Activated CD4-positive, alpha-beta T cell treated with anti-CD3 and anti-CD28 coated beads for 24 hours (primary cell): Measurements from ENCODE around the gene SUFU.

Experiments
- DNase-seq, 2 donors: peaks; one replicate each; pipeline ENCODE4 v3.0.0-alpha.2; 2020; ENCODE audit warnings: low read depth in 2 of 2

SUFU gene

DNA sequence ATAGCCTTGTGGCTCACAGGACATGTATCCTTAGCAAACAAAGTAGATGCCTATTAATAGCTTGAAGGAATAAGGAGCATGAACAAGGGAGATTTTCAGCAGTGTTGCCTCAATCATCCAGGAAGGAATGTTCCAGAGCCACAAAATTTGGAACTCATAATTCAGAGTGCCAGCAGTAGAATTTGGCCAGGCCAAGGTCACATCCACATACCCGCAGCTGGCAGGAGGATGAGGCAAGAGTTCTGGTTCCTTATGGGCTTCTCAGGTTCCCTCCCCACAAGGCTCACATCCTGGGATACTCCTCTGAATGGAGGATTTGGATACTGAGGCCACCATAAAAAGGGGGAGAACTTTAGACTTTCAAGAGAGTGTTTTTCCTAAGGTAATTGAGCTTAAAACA, 45.8 kb downstream of the SUFU start:
- DNase-seq = no peak

DNA sequence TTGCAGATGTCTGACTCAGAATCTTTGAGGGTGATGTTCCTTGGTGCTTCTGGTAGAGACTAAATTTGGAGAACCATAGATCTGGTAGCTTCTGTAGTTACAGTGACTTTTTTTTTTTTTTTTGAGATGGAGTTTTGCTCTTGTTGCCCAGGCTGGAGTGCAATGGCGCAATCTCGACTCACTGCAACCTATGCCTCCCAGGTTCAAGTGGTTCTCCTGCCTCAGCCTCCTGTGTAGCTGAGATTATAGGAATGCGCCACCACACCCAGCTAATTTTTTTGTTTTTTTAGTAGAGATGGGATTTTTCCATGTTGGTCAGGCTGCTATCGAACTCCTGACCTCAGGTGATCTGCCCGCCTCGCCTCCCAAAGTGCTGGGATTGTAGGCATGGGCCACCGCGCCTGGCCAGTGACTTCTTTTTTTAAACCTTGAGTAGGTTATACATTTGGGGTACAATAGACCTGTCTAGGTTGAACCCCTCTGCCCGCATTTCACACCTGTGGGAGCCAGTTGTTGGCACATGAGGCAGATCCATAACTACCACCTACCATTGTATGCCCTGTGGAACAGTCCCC, 47.0 kb downstream of the SUFU start:
- no peak for DNase-seq

DNA sequence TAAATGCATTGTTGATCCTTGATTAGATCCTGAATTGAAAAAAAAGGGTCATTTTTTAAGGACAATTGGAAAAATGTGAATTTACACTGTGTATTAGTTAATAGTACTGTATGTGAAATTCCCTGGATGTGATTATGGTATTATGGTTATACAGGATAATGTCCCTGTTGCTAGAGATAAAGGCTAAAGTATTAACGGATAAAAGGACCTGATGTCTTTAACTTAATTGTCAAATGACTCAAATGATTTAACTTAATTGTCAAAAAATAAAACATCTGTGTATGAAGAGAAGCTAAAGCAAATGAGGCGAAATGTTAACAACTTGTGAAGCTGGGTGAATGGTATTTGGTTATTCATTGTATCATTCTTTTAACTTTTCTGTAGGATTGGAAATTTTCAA, 48.8 kb downstream of the SUFU start:
- no peak for DNase-seq

DNA sequence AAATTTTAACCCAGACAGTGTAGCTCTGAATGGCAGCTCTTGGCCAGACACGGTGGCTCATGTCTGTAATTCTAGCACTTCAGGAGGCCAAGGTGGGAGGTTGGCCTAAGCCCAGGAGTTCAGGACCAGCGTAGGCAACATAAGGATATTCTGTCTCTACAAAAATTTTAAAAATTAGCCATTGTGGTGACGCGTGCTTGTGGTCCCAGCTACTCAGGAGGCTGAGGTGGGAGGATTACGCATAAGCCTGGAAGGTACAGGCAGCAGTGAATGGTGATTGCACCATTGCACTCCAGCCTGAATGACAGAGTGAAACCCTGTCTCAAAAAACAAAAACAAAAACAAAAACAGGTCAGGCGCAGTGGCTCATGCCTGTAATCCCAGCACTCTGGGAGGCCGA, 50.0 kb downstream of the SUFU start:
- DNase-seq = no peak

DNA sequence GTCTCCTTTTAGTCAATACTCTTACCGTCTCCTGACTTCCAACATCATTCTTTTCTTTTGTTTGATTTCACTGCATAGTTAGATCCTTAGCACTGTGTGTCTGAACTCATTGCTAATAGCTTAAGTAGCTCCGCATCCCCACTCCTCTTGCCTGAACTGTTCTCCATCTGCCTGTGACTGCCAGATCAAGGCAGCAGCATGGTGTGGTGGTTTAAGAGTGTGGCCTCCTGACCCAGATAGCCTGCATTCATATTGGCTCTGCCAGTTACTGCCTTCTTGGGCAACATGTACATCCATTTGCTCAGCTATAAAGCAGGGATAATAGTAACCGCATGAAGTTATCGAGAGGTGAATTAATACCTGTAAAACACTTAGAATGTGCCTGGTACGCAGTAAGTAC, 50.8 kb downstream of the SUFU start:
- no peak for DNase-seq

DNA sequence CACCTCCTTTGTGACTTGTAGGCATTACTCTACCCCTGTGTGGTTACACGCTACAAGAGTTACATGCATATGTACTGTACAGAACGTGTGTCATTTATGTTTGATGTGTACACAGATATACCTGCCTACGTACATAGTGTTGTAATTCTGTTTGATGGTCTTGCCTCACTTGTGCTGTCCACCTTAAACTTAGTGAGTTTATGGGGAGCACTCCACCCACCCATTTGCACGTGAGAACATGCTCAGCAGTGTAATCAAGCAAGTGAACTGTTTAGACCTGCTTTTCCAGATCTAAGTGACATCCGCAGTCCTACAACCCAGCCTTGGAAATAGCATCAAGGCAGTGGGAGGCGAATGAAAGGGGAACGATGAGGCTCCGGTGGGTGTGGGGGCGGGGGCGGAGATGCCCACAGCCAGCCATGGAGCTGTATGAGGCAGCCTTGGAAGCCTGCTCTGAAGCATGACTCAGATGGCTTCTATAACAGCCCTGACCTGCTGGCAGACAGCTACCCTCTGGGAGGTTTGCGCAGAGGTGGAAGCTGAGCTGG, 52.1 kb downstream of the SUFU start:
- DNase-seq = no peak

DNA sequence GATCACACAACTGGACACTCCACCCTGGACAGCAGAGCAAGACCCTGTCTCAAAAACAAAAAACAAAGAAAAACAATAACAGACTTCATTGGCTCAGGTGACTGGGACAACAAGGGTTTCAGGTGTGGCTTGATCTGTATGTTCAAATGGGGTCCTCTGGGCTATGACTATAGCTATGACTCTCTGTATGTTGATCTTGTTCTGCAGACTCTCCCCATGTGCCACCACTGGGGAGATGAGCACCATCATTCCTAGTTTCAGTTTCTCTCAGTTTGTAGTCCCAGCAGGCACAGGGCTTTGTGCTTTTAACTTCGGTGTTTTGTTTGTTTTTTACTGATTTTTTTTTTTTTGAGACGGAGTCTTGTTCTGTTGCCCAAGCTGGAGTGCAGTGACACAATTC, 53.8 kb downstream of the SUFU start:
- DNase-seq = no peak

DNA sequence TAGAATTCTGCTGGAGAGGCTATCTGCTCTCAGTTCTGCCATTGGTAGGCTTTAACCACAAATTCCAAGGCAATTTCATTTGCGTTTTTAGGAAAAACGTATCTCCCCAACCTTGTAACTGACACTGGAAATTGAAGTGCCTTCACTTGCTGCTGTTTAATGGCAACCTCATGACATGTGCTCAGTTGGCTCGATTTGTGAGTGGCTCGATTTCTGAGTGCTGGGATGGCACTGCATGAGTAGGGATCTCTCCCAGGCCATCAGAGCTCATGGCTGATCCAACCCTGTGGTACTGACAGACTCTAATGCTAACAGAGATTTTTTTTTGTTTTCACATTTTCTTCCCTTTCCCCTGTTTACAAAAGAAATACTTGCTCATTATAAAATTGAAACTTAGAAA, 56.0 kb downstream of the SUFU start:
- no peak for DNase-seq

DNA sequence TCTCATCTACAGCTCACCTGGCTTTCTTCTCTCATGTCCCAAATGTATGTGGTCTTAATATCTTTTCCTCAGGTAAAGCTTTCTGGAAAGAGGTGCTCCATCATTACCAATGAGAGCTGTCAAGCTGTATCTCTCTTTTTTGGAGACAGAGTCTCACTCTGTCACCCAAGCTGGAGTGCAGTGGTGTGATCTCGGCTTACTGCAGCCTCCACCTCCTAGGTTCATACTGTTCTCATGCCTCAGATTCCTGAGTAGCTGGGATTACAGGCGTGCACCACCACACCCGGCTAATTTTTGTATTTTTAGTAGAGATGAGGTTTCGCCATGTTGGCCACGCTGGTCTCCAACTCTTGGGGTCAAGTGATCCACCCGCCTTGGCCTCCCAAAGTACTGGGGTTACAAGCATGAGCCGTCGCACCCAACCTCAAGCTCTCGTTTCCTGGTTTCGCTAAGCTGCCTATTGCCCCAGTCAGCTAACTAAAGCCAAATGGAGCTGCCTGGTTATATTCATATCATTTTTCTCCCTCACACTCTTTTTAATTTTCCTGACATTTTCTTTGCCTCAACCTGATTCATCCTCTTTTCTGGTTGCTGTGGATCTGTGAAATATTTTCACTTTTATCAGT, 60.5 kb downstream of the SUFU start:
- DNase-seq = no peak

DNA sequence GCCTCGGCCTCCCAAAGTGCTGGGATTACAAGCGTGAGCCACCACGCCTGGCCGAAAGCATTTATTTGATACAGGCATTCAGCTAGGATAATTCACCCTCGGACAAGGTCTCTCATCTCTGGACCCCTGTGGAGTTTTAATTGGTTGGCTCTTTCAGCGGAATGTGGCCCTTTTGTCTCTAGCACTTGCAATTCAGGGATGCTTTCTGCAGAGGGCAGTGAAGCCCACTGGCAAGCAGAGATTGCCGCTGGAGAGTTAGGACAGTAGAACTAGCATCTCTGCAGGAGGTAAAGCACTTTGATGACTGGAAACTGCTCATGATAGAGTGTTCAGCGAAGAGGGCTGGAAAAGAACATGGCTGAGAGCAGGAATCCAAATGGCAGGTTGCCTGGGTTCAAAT, 62.0 kb downstream of the SUFU start:
- DNase-seq = no peak

DNA sequence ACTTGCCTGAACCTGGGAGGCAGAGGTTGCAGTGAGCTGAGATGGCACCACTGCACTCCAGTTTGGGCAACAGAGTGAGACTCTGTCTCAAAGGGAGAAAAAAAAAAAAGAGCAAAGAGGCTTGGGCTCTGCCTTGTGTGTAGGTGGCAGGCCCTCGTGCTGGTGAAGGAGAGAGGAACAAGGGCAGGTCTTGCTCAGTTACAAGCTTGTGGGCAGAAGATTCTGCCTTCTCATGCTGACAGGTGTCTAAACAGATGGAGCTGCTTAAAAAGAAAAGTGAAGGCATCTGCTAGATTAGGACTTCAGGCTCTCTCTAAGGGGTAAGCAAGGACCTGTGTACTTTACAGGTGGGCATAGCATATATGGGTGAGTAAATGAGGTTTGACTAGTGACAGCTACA, 75.0 kb downstream of the SUFU start:
- no peak for DNase-seq

DNA sequence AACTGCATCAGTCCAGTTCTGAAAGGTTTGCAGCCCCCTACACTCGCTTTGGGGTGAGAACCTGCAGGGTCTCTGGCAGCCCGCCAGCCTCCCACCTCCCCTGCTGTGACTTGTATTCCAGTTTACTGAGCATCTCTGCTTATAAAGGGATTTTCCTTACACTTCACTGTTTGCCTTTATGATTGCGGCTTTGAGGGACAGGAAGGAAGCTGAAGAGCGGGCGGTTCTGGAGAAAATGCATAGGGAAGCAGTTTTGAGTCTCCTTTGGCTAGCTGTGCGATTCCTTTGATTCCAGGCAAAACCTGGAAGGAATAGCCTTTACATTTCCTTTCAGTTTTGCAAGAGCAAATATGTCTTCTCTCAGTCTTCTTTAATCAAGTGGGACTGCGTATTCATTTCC, 75.6 kb downstream of the SUFU start:
- no peak for DNase-seq

DNA sequence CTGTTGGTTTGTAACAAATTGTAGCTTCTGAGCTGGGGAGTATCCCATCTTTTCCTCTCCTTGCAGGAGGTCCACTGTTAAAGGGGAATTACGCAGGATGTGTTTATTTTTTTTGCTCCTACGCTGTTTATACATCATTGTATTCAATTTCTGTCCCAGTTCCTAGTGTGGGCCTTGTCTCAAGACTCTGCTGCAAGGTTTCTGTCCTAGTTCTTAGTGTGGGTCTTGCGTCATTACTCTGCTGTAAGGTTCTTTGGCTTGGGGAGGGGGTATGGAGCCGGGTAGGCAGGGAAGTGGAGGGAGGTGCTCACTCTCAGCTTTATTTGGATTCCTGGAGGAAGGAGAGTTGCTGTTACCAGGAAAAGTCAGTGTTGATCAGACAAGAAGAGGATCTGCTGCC, 76.5 kb downstream of the SUFU start:
- no peak for DNase-seq

DNA sequence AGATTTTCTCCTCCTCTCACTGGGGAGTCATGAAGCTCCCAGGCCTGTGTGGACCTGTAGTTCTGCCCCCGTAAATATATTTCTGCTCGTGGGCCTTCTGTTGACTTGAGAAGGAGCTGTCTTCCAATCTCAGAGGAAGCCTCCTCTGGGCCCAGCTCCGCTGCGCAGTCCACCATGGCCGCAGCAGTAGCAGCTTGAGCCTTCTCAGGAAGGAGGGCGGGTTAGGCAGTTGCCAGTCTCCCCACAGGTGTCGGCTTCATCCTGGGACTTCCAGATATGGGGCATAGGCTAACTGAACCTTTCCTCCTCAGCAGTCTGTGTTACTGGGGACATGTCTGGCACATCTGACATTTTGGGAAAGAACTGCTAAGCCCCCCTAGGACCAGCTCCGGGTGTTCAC, 77.6 kb downstream of the SUFU start:
- DNase-seq = no peak

DNA sequence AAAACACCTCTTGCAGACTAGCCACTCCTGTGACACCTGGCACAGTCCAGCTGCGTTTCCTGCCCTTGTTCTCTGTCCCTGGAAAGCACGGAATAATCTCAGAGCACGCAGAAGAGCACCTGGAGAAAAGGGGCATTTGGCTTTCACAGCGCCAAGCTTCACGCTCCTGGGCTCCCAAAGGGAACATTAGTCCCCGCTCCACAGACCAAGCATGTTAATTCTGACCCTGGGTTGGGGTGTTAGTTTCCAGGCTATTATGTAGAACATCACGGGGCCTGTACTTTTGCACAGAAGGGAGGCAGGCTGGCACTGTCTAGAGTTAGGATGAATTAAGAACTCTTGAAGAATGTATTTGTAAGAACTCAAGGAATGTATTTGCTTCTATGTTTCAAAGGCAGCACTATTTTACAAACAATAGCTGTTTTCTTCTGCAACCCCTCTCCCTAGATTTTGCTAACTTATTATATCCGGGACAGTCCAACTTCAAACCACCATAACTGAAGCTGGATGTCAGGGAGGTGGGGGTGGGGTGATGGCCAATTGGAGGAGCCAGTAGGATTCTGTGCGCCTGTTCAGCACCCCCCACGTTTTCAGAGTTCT, 78.3 kb downstream of the SUFU start:
- DNase-seq = no peak

DNA sequence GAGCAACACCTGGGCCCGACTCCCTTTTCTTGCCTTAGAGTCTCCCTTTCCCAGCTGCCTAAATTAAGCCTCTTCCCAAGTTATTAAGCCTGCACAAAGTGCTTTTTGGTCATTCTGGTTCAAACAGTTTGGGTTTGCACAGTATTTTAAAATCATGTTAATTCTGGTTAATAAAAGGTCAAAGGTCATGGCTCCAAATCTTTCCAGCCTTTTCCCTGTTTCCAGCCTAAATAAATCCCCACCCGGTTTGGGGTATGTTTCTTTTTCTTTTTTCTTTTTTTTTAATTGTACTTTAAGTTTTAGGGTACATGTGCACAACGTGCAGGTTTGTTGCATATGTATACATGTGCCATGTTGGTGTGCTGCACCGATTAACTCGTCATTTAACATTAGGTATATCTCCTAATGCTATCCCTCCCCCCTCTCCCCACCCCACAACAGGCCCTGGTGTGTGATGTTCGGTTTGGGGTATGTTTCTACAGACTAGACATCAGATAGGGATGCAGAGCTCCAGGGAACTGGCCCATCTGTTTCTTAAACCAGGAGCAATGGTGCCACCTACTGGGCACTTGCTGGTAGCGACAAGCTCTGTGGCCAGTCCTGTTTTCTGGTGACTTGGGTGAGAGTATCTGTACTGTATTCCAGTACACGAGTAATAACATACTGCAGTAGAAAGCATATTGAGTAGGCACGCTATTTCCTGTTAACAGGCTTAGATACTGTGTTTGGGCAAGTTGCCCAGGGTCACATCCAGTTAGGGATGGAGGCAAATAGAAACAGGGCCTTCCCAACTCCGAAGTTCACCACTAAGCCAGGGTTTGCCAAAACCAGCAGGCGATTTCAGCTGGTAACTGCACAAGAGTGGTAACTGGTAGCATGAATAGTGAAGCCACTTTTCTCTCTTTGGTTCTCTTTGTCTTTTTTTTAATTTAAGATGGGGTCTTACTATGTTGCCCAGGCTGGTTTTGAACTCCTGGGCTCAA, 80.0 kb downstream of the SUFU start:
- peak; percentile 71 to 78 for DNase-seq

DNA sequence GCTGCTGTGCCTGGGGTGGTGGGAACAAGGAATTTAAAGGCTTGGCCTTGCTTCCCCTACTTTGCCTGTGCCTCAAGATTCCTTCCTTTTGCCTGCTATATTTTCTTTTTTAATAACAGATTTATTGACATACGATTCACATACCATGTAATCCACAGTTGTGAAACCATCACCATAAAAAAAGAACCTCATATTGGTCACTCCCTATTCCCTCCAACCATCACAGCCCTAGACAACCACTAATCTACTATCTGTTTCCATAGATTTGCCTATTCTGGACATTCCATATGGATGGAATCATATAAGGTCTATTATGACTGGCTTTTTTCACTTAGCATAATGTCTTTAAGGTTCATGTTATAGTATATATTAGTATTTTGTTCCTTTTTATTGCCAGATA, 81.3 kb downstream of the SUFU start:
- DNase-seq = no peak

DNA sequence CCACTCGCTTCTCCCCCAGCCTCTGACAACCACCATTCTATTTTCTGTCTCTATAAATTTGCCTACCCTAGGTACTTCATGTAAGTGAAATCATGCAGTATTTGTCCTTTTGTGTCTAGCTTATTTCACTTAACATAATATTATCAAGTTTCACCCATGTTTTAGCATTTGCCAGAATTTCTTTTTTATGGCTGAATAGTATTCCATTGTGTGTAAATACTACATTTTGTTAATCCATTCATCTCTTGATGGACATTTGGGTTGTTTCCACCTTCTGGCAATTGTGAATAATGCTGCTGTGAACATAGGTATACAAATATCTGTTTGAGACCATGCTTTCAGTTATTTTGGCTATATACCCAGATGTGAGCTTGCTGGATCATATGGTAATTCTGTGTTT, 83.1 kb downstream of the SUFU start:
- DNase-seq = no peak

DNA sequence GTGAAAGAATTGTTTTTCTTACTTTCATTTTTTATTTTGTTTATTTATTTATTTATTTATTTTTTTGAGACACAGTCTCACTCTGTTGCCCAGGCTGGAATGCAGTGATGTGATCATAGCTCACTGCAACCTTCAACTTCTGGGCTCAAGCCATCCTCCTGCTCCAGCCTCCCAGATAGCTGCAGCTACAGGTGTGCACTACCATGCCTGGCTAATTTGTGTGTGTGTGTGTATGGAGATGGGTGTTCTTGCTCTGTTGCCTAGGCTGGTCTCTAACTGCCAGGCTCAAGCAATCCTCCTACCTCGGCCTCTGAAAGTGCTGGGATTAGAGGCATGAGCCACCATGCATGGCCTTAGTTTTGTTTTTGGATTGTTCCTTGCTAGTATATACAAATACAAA, 85.1 kb downstream of the SUFU start:
- DNase-seq = no peak

DNA sequence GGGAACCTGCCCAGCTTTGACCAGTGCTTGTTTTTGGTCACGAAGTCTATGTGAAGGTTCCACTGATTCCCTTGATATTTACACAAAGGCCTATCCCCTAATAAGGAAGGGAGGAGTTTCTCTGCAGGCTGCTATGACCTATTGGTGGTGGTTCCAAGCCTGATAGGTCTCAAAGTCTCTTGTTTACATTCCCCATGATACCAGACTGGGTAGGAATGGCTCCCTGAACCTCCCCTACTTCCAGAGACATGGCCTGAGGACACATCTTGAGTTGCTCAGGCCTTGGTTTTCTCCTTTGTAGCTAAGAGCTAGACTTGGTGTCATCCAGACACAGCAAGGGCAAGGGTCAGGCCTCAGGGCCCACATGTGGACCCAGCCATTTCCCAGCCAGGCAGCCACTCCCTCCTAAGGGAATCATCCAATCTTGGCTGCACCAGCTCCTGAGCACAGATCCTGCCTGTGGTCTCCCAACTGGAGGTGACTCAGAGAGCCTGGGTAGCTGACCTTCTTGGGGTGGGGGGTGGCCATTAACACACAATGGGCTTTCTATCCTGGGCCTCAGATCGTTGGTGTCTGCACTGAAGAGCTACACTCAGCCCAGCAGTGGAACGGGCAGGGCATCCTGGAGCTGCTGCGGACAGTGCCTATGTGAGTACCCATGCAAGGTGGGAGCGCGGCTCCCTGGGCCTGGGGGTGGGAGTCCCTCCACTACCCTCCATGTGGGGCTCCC, 89.5 kb downstream of the SUFU start:
- no peak for DNase-seq

DNA sequence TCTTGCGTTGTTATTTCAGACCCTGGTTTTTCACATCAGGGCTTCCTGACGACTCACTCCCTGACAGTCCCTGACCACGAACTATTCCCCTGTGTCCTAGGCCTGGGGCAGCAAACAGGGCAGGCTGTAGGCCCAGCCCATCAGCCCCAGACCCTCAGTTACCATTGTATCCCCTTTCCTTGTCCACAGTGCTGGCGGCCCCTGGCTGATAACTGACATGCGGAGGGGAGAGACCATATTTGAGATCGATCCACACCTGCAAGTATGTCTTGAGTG, 90.0 kb downstream of the SUFU start:
- no peak for DNase-seq

DNA sequence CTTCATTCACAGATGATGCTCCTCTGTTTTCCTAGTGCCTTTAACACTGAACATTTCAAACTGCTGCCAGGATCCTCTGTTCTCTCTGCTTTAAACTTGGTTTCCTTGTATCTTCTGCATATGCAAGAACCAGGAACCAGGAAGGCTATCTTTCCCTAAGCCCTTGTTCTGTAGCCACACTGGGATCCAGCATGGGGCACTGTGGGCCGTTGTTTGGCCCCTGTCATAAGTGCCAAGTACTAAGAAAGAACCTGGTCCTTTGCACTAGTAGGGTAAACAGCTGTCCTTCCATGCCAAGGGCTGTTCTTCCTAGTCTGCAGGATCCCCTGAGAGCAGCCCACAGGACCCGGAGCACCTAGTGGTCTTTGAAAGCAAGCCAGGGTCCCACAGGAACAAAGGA, 91.5 kb downstream of the SUFU start:
- no peak for DNase-seq
